Sciatic nerve (tissue), 2 donors: ENCODE results near the gene TAOK2. TPM values are rescaled to one million over a fixed set of nuclear protein-coding genes. Genes with fewer than 3 reads are reported as not detected.

Experiments
- ATAC-seq: fragments of 200-7000 bp; cut with Tn5 transposase; one replicate; pipeline ENCODE4 v1.9.1; 2020; ENCODE audit warnings: mild to moderate bottlenecking, moderate library complexity
- DNase-seq: peaks from one replicate; pipeline ENCODE4 v3.0.0-alpha.2; 2020; ENCODE audit warnings: low spot score
- intact Hi-C: fragments of 100-400 bp; cut with DNase I; formaldehyde crosslinking; loops from one replicate; pipeline ENCODE4 v1.14.2; 2022
- total RNA-seq: library from RNA; stranded (reverse); fragmentation: NEBNext Ultra II Directional; extraction: Animal tissue kit (Norgen Biotek cat#: 25700); gene quantifications from one replicate; pipeline ENCODE4 v1.2.1, GENCODE V29; 2021
- donor health status: DM: no; HTN: no; CAD: no.
- donor health status: DM: no; HTN: no; CAD: no.

TAOK2 gene
- total RNA-seq, 1 donor from 2014 or later, result 51.8 TPM

DNA sequence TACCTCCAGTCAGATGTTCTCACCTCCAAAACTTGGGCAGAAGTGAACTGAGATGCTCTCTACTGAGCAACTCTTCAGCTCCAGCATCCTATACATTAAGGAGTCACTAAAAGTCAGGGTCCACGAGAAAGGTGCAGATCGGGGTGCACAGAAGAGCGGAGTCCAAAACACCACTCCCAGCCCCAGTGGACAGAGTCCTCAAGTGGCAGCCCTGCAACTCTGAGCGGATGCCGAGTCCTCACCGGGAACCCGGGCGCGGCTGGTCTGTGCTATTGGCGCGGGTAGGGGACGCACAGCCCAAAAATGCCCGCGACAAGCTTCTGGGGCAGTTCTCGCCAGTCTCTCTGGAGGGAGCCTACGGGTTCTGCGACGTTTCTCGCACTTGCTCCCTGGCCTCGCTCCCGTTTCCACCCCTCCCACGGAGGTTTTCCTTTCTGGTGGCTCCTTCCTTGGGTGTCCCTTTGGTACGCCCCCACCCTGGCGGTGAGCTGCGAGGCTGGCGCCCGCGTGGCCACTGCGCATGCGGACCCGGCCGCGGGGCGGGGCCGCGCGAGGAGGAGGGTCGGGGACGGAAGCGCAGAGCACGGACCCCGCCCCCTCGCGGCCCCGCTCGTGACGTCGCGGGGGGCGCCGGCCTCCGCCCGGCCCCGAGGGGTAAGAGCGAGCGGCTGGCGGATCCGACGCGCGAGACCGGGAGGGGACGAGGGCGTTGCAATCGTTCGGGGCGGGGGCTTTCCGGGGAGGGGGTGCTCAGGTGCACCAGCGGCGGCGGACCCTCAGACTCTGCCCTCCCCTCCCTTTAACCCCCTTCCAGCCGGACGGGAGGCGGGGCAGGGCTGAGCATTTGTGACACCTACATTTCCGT lies 12.0 kb upstream of the TAOK2 start, which contains the start of gene TMEM219:
TMEM219 (plus strand) TSS at position 601 of the 865 bp plus-strand sequence. CDS start 1,065 bp downstream, outside the sequence.
- intact Hi-C loops, result no loop called here
- ATAC-seq (peak; percentile 95), DNase-seq (peak; percentile 93)

DNA sequence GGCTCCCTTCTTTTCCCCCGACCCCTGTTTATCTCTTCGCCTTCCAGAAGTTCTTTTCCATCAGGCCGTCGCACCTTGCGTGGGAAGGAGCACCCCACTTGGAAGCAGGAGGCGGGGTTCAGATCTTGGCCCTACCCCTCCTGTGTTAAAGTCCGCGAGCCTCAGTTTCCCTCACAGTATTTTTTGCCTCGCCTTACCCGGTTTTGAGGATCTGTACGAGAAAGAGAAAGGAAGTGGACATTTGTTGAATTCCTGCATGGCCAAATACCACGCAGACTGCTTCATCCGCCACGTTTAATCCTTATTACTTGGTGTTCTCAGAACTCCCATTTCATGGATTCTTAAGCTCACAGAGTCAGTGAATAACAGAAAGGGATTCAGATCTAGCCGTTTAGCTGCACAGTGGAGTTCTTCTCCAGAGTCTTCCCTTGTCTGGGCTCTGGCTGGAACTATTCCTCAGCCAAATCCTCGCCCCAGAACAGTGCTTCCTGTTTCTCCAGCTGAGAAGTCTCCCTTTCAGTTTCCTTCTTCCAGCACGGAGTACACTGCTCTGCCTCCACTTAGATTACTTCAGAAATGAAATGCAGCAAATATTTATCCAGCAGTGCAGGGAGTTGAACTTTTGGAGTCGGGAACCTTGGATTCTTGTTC lies 11.2 kb upstream of the TAOK2 start:
- ATAC-seq (peak; percentile 77), DNase-seq (no peak)
- intact Hi-C loops, result no loop called here

DNA sequence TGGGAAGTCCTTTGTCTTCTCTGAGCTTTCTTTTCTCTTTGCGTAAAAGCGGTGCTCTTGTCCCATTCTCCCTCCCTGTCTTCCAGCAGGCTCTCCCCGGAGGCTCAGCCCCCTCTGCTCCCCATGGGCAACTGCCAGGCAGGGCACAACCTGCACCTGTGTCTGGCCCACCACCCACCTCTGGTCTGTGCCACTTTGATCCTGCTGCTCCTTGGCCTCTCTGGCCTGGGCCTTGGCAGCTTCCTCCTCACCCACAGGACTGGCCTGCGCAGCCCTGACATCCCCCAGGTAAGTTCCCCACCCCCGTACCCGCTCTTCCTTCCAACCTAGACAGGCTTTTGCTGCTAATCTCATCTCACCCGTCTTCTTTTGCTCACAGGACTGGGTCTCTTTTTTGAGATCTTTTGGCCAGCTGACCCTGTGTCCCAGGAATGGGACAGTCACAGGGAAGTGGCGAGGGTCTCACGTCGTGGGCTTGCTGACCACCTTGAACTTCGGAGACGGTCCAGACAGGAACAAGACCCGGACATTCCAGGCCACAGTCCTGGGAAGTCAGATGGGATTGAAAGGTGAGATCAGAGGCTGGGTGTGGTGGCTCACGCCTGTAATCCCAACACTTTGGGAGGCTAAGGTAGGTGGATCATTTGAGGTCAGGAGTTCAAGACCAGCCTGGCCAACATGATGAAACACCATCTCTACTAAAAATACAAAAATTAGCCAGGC lies 10.5 kb upstream of the TAOK2 start:
- intact Hi-C loops, result no loop called here
- ATAC-seq (peak; percentile 11), DNase-seq (no peak)

DNA sequence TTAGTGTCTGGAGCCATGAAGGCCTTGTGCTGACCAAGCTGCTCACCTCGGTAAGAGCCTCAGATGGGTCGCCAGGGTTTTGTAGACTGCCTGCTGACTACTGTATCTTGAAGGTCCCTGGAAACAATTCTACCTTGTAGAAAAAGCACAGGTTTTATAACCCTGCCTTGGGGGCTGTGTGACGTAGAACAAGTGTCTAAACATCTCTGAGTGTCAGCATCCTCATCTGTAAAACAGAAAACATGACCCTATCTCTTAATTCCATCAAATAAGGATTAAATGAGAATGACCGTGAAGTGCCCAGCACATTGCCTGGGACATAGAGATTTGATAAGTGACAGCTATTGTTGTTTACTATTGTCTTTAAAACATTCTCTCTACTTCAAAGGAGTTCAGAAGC lies 5.5 kb upstream of the TAOK2 start:
- no peak for DNase-seq
- intact Hi-C loops, result no loop called here
- ATAC-seq, result no peak

DNA sequence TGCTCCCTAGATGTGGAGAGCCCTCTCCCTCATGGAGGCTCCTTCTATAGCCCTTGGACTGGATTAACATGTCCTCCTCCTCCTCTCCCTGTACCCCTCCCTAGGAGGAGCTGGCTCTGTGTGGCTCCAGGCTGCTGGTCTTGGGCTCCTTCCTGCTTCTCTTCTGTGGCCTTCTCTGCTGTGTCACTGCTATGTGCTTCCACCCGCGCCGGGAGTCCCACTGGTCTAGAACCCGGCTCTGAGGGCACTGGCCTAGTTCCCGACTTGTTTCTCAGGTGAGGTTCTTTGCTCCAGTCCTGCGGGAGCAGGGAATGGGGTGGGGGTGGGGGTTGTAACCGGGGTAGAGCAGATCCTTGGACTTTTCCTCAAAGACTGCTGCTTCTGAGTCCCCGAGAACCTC lies 2.4 kb upstream of the TAOK2 start:
- DNase-seq (no peak), ATAC-seq (no peak)
- intact Hi-C loops, result no loop called here

DNA sequence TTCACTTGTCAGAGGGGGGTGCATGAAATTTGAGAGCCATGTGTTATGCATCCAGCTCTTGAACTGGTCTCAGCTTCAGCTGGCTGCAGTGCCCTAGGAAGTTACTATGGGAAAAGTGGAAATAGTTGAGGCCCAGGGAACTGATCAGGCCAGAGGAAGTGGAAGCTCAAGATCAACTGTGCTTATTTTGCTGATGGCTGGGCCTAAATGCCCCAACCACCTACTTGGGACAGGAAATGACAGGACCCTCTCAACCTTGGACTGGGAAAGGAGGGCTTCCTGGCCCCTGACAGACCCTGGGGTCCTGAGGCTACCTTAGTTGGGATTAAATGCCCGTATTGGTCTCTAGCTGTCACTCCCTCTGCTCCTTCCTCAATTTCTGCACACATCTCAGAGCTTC lies 1.2 kb upstream of the TAOK2 start:
- intact Hi-C loops, result no loop called here
- DNase-seq, result no peak
- no peak for ATAC-seq

DNA sequence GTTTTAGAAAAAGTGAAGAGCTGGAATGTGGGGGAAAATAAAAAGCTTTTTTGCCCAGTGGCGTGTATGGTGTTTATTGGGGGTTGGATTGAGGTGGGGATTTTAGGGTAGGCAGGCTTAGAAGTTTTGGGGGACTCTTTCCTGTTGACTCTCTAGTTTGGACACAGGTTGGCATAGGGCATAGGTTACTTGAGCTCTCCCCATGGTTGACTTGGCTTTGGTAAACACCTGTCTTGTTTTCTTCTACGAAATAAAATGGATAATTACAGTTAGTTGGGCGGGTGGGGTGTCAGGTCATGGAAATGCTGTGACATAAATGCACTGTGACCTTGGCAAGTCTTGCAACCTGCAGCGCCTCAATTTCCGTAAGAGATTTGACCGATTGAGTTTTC lies 680 bp upstream of the TAOK2 start:
- intact Hi-C loops, result no loop called here
- ATAC-seq (no peak), DNase-seq (no peak)

DNA sequence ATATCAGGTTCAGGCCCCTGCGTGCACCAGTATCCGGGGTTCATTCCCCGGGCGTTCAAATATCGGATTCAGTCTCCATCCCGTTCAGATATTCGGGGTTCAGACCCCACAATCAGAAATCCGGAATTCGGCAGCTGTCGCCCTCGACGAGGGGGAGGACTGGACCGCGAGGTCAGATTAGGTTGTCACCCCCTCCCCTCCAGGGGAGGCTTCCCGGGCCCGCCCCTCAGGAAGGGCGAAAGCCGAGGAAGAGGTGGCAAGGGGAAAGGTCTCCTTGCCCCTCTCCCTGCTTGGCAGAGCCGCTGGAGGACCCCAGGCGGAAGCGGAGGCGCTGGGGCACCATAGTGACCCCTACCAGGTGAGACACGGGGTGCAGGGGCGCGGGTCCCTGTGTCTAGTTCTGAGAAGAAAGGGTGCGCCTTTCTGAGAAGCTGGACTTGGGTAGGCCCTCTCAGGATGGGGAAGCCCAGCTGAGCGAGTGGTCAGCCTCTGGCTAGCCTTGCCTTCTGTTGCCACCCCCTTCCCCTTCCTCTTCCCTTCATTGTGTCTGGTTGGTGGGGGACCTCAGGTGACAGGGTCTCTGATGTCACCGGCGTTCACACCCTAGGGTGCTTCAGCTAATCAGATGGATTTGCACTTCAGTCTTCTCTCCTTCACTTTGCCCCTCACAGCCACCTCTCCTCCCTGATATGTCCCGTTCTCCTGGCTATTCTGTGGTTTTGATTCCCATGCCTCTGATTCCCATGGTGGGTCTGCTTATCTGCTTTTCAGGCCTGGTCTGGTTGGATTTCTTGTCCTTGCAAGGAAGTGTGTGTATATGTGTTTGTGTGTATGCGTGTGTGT lies 844 bp downstream of the TAOK2 start:
- ATAC-seq, result no peak

DNA sequence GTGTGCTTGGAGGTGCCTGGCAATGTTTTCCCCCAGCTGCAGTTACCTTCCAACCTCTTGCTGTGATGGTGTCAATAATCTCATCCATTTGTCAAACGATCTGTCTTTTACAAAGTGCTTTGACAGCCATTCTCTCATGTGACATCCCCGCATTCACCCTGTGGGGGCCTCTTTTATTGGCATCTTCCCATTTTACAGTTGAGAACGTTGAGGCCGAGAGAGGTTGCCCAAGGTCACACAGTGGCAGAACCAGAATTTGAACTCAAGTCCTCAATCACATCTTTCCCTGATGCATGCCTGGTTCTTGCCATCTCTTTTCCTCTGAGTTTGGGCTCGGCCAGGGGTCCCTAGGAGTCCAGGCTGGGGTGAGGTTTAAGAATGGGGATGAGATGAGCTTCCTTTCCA lies 1.5 kb downstream of the TAOK2 start:
- intact Hi-C loops, result no loop called here
- DNase-seq (no peak), ATAC-seq (no peak)

More for the DNA sequence above, 844 bp downstream of the TAOK2 start:
- intact Hi-C loops, result no loop called here
- no peak for DNase-seq

DNA sequence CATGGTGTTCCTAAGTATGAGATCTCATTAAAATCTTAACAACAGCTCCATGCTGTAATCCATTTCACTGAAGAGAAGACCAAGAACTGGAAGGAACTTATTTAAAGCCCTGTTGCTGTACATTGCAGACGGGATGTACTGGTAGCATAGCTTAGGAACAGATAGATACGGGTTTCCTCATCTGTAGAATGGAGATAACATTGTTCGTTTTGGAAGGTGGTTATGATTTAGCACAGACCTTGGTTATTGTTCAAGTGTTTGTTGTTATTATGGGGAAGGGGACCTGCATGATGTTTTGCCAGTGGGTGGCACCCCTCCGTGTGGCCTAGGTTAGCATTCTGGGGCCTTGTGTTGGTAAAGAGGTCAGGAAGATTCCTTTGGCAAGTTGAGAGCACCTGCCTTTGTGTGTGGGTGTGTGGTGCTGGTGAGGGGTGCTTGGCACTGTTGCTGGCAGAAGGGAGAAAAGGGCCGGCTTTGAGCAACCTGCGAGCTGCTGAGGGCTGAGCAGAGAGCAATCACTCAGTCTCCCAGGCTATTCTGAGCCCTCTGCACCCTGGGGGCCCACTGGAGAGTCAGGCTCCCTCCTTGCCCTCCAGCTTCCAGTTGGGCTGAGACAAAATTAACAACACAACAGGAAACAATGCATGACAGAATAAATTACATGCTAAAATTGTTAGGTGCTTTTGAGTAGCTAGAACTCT lies 2.3 kb downstream of the TAOK2 start:
- no peak for DNase-seq
- ATAC-seq, result no peak
- intact Hi-C loops, result no loop called here

DNA sequence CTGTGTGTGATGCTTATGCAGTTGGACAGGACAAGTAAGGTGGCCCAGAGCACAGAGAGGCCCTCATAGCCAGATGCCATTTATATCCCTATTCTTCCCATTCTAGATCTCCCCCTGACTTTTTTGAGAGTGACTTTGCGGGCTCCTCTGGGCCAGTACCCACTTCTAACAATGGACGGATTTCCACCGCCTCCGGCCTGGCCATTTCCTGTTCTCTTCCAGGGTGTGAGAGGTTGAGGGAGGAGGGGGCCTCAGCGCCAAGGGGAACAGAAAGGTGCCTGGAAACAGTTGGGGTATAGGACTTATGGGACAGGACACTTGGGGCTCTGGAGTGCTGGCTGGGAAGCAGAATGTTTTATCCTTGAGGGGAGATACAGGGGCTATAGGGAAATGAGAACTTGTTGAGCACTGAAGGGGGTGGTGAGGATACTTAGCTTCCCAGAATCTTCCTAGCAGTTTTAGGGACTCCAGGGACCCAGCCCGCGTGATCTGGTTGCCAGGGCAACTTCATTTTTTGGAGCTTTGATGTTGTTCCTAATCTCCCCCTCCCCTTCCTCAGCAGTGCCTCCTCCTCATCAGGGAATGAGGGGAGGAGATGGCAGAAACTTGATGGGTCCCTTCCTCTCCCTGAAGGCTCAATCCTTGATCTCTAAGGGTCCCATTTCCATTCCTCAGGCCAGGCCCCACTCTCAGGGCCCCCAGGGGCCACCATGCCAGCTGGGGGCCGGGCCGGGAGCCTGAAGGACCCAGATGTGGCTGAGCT lies 3.6 kb downstream of the TAOK2 start:
- intact Hi-C loops, result no loop called here
- no peak for ATAC-seq

DNA sequence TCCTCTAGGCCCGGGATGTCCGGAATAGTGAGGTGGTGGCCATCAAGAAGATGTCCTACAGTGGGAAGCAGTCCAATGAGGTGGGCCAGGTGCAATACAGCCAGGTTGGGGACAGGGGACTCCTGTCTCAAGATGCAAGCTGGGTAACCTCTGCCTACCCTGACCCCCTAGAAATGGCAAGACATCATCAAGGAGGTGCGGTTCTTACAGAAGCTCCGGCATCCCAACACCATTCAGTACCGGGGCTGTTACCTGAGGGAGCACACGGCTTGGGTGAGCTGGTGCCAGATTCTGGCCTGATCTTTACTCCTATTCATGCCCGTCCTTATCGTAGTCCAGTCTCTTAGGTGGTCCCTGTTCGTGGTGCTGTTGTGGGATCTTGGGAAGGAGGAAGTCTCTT lies 4.4 kb downstream of the TAOK2 start:
- no peak for ATAC-seq
- DNase-seq, result no peak
- intact Hi-C loops, result no loop called here

More for the DNA sequence above, 3.6 kb downstream of the TAOK2 start:
- no peak for DNase-seq

DNA sequence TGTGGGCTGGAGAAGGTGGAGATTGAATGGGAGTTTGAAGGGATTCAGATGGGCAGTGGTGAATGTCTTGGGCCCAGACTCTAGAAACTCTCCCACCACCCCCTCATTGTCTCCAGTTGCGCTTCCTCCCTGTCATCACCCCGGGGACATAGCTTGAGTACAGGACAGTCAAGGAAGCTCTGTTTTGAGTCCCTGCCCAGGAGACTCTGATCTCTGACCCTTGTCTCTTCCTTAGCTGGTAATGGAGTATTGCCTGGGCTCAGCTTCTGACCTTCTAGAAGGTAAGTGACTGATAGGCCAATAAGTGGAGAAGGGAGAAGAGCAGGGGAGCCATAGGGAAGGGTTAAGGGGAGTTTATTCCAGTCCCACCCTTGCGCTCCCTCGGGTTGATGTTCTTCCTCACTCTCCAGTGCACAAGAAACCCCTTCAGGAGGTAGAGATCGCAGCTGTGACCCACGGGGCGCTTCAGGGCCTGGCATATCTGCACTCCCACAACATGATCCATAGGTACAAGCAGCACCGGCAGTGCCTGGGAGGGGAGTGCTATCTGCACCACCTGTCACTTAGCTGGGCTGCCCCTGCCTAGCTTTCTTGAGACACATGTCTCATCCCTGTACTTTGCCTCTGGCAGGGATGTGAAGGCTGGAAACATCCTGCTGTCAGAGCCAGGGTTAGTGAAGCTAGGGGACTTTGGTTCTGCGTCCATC lies 5.0 kb downstream of the TAOK2 start:
- DNase-seq (no peak), ATAC-seq (no peak)
- intact Hi-C loops, result no loop called here

DNA sequence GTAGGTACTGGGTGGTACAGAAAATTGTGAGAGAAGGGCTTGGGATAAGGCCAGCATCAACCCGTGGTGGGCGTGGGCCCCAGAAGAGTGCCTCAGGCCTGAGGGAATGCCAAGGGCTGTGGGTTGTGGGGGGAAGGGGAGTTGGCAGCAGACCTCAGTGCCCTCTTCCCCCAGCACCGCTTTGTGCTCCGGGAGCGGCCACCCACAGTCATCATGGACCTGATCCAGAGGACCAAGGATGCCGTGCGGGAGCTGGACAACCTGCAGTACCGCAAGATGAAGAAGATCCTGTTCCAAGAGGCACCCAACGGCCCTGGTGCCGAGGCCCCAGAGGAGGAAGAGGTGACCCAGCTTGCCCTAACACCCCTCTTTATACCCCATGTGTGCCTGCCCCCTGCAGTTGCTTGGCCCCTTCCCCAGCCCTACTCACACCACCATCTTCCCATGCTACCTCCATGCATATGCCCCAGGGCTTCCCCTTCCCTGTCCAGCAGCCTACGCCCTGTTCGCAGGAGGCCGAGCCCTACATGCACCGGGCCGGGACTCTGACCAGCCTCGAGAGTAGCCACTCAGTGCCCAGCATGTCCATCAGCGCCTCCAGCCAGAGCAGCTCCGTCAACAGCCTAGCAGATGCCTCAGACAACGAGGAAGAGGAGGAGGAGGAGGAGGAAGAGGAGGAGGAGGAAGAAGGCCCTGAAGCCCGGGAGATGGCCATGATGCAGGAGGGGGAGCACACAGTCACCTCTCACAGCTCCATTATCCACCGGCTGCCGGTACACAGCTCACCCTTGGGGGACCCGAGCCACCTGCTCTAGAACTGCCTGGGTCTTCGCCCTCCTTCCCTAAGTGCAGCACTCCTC lies 9.1 kb downstream of the TAOK2 start:
- DNase-seq (peak; percentile 42), ATAC-seq (peak; percentile 9)
- intact Hi-C loops, result no loop called here

DNA sequence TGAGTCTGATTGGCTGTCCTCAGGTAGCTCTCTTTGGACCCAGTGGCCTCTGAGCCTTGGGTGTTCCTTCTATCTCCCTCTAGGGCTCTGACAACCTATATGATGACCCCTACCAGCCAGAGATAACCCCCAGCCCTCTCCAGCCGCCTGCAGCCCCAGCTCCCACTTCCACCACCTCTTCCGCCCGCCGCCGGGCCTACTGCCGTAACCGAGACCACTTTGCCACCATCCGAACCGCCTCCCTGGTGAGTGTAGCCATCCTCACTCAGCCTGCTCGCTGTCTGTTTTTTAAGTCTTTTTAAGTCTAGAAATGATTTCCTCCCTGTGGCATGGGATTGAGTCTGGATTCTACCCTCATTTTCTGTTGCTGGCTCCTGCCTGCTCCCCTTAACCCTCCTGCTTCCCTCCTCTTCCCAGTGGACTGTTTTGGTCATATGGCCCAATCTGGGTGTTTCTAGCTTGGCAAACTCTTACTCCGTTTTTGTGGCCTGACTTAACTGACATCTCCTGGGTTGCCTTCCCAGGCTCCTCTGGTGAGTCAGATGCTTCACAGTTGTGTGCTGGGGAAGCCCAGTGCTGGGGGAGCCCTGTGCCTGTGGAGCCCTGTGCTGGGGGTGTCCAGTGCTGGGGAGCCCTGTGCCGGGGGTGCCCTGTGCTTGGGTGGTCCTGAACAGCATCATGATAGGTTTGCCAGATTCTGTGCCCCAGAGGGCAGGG lies 9.9 kb downstream of the TAOK2 start:
- intact Hi-C loops, result no loop called here
- no peak for ATAC-seq
- peak; percentile 49 for DNase-seq
